Gastrocnemius medialis (tissue), 4 donors: ENCODE measurements around the gene FCHO2.

Experiments used
- CTCF ChIP-seq, 5 experiments: fragments of 450-650 bp in 3 of 5; fragments of 200-600 bp in 2 of 5; sonication (generic) in 2 of 5; IDR thresholded peaks in 4 of 5; conservative IDR thresholded peaks in 1 of 5; 1 replicate in 4 of 5; 2 replicates in 1 of 5; pipeline ENCODE4 v1.5.1; 2016 to 2019; ENCODE audit warnings: antibody characterized with exemption in 5 of 5, mild to moderate bottlenecking in 3 of 5, moderate library complexity in 3 of 5
- POLR2A ChIP-seq, 2 donors: fragments of 450-650 bp; IDR thresholded peaks; one replicate each; pipeline ENCODE4 v1.6.1; 2017; ENCODE audit warnings: antibody characterized with exemption in 2 of 2, mild to moderate bottlenecking in 2 of 2, moderate library complexity in 2 of 2

GRCh38 chr5:73005886-73006285 is 50.0 kb downstream of the FCHO2 start:
- TF ChIP-seq POLR2A (IDR thresholded peaks at IDR 0.05) (no peak), CTCF (IDR thresholded peaks at IDR 0.05 in 4 of 5, conservative IDR thresholded peaks at IDR 0.05 in 1 of 5) (no peak)
